ENCODE measurements around the gene RPL18.

Gene RPL18

GRCh38 chr19:48573163-48573505 is 45.8 kb downstream of the RPL18 start:
- no peak for FAIRE-seq

GRCh38 chr19:48571378-48572162 is 47.4 kb downstream of the RPL18 start:
- FAIRE-seq = no peak

GRCh38 chr19:48569814-48570213 is 49.2 kb downstream of the RPL18 start:
- FAIRE-seq = no peak

DNA sequence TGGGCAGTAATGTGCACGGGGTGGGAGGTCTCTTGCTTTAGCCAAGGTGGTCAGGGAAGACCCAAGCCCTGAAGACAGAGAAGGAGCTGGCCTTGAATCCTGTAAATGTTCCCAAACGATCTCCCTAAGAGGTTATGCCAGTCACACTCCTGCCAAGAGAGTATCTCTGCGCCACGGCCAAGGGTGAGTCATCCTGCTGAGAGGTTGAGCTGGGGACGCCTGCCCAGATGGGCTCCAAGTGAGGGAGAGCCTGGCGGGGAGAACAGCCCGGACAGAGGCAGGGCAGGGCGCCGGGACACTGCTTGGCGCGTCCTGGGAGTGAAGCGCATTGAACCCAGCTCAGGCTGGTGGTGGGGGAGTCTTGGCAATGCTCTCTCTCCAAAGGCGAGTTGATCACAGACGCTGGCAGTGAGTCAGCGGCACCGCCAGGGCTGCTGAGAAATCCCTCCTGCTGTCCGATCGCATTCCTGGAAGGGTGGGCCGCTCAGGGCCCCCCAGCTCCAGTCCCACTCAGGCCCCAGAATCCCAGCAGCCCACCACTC is 50.6 kb downstream of the RPL18 start:
- FAIRE-seq = no peak
